K562 (cell line): ENCODE measurements around the gene AGPAT1. TPM values are rescaled to one million over a fixed set of nuclear protein-coding genes. Genes with fewer than 3 reads are reported as not detected.

Experiments
- ATAC-seq: fragments of 200-7000 bp; cut with Tn5 transposase; 3 replicates; pipeline ENCODE4 v1.9.1; 2020; ENCODE audit warnings: moderate library complexity
- BruUV-seq: library from RNA; stranded (reverse); fragments of 400-500 nt; replicated peaks from 2 replicates; lab custom pipeline; 2021; lab: Mats Ljungman, UMichigan
- CTCF ChIA-PET: fragments of 300-600 bp; formaldehyde crosslinking; extraction: SDS; loops from one replicate; lab custom pipeline; 2021; ENCODE audit warnings: low intra/inter-chr PET ratio; lab: Yijun Ruan, JAX
- POLR2A ChIA-PET: fragments of 300-600, 350-650 bp; sonication (Branson Sonifier 250); formaldehyde crosslinking; extraction: SDS; loops from one replicate; lab custom pipeline; 2021; ENCODE audit warnings: antibody characterized with exemption, inconsistent platforms; lab: Yijun Ruan, JAX
- DNase-seq, 4 experiments: peaks; one replicate each; pipeline versions ENCODE4 v3.0.0 to v3.0.0-alpha.2; 2011 to 2018; ENCODE audit warnings: low spot score in 3 of 4, mixed read lengths in 3 of 4; ENCODE audit errors: extremely low read depth in 1 of 4
- FAIRE-seq: peaks from 2 replicates; lab custom pipeline; 2011; peaks lifted over from hg19 to GRCh38; lab: Jason Lieb, UNC
- H2AFZ ChIP-seq: 2 replicates; pipeline ENCODE4 v1.6.0; 2011; ENCODE audit warnings: low read depth, low read length, control low read depth, inconsistent platforms
- H3K27ac ChIP-seq: fragments of 200-600 bp; 3 replicates; pipeline ENCODE4 v1.8.0; 2011; ENCODE audit warnings: low read depth, mild to moderate bottlenecking, control low read depth, inconsistent platforms, low read length, moderate library complexity, mixed read lengths; ENCODE audit errors: extremely low read depth
- H3K27me3 ChIP-seq, 2 experiments: fragments of 300-600 bp in 1 of 2; 2 replicates in 1 of 2; 3 replicates in 1 of 2; pipeline versions ENCODE4 v1.6.0 to v1.8.0; 2011; ENCODE audit warnings: inconsistent platforms in 2 of 2, low read length in 2 of 2, mild to moderate bottlenecking in 1 of 2, mixed read lengths in 1 of 2, moderate library complexity in 1 of 2; ENCODE audit not compliant: control insufficient read depth in 2 of 2, insufficient read depth in 2 of 2
- H3K36me3 ChIP-seq: fragments of 300-600 bp; 3 replicates; pipeline ENCODE4 v1.8.0; 2011; ENCODE audit warnings: mild to moderate bottlenecking, low read length, inconsistent platforms; ENCODE audit not compliant: control insufficient read depth, insufficient read depth
- H3K4me1 ChIP-seq, 2 experiments: fragments of 200-600 bp in 1 of 2; replicated peaks in 1 of 2; 2 replicates in 1 of 2; 3 replicates in 1 of 2; pipeline versions ENCODE4 v1.5.1 to v1.8.0; 2011; ENCODE audit warnings: inconsistent platforms in 2 of 2, low read length in 2 of 2, mild to moderate bottlenecking in 1 of 2, mixed read lengths in 1 of 2, moderate library complexity in 1 of 2; ENCODE audit not compliant: control insufficient read depth in 2 of 2, insufficient read depth in 2 of 2
- H3K4me2 ChIP-seq: 2 replicates; pipeline ENCODE4 v1.6.1; 2011; ENCODE audit warnings: low read length, control low read depth, inconsistent platforms, mixed read lengths; ENCODE audit not compliant: insufficient read depth
- H3K4me3 ChIP-seq: fragments of 200-600 bp; sonication (generic), shearing (Covaris generic); 2 replicates; pipeline ENCODE4 v1.5.1; 2016; ENCODE audit warnings: control low read depth, inconsistent platforms
- H3K79me2 ChIP-seq: fragments of 200-600 bp; 3 replicates; pipeline ENCODE4 v1.8.0; 2011; ENCODE audit warnings: low read length, inconsistent platforms; ENCODE audit not compliant: control insufficient read depth, insufficient read depth
- H3K9ac ChIP-seq, 2 experiments: 2 replicates each; pipeline versions ENCODE4 v1.6.0 to v1.6.1; 2011; ENCODE audit warnings: low read depth in 2 of 2, low read length in 2 of 2, control low read depth in 1 of 2, inconsistent platforms in 1 of 2, mild to moderate bottlenecking in 1 of 2, mixed read lengths in 1 of 2; ENCODE audit not compliant: insufficient read depth in 1 of 2
- H3K9me1 ChIP-seq: one replicate; pipeline ENCODE4 v1.6.0; 2011; ENCODE audit warnings: inconsistent platforms, mild to moderate bottlenecking, low read length, moderate library complexity; ENCODE audit not compliant: control insufficient read depth, insufficient read depth
- H3K9me3 ChIP-seq: replicated peaks from 2 replicates; pipeline ENCODE4 v1.5.1; 2011; ENCODE audit warnings: low read depth, low read length, inconsistent platforms; ENCODE audit not compliant: control insufficient read depth, insufficient read depth
- H4K20me1 ChIP-seq: replicated peaks from 2 replicates; pipeline ENCODE4 v1.6.1; 2011; ENCODE audit warnings: low read length, inconsistent platforms, mixed read lengths; ENCODE audit not compliant: control insufficient read depth, insufficient read depth
- ADNP ChIP-seq: fragments of 200-800 bp; sonication (Bioruptor generic); IDR thresholded peaks from 2 replicates; pipeline ENCODE4 v1.6.1; 2016; ENCODE audit warnings: missing genetic modification characterization, missing compliant biosample characterization
- CTCF ChIP-seq, 3 experiments: IDR thresholded peaks in 2 of 3; conservative IDR thresholded peaks in 1 of 3; 2 replicates each; pipeline ENCODE4 v1.5.1; 2011 to 2012; ENCODE audit warnings: low read length in 3 of 3, mild to moderate bottlenecking in 3 of 3, control low read depth in 2 of 3, improper control_type of control experiment in 1 of 3, inconsistent platforms in 1 of 3, low read depth in 1 of 3, mixed read lengths in 1 of 3, moderate library complexity in 1 of 3; ENCODE audit not compliant: insufficient read depth in 2 of 3
- TRIM24 ChIP-seq, 2 experiments: fragments of 450-650 bp; IDR thresholded peaks; 2 replicates each; pipeline ENCODE4 v1.6.1; 2016
- TRIM28 ChIP-seq: fragments of 450-650 bp; IDR thresholded peaks from 2 replicates; pipeline ENCODE4 v1.6.1; 2017
- ZNF316 ChIP-seq: fragments of 450-650 bp; IDR thresholded peaks from 2 replicates; pipeline ENCODE4 v1.6.1; 2016
- WGBS: fragments of 100-300 bp; shearing (Covaris generic); methylation state at CpG from one replicate; pipeline ENCODE4 v1.1.6; 2016; ENCODE audit warnings: low coverage, mixed read lengths; ENCODE audit not compliant: insufficient coverage; ENCODE audit errors: missing lambda C conversion rate; 5-methylcytosine and 5-hydroxymethylcytosine counted together
- in situ Hi-C: fragments of 300-500 bp; cut with MboI; formaldehyde crosslinking; loops from 4 replicates; pipeline ENCODE4 v1.15.0; 2018; ENCODE audit warnings: inconsistent platforms, mixed read lengths
- intact Hi-C: fragments of 100-400 bp; cut with micrococcal nuclease; formaldehyde crosslinking; loops from 2 replicates; pipeline ENCODE4 v1.14.2; 2022
- polyA plus RNA-seq, 8 experiments: library from polyadenylated mRNA; depleted of rRNA in 4 of 8; stranded (reverse) in 5 of 8; unstranded in 3 of 8; fragments of >200 nt; fragmentation: Nextera tagmentation in 2 of 8; fragmentation: Illumina TruSeq in 1 of 8; extraction: Ambion mirVana in 2 of 8; extraction: Trizol in 1 of 8; gene quantifications; 2 replicates each; pipeline versions ENCODE4 v1.2.1 to v1.2.3, GENCODE V29; 2011 to 2014; ENCODE audit warnings: inconsistent platforms in 1 of 8, missing spikeins in 1 of 8
- total RNA-seq, 7 experiments: library from RNA; depleted of rRNA in 6 of 7; stranded (reverse); fragments of >200 nt in 6 of 7; fragmentation: Illumina TruSeq in 2 of 7; extraction: Trizol in 2 of 7; gene quantifications; 2 replicates each; pipeline versions ENCODE4 v1.2.1 to v1.2.3, GENCODE V29; 2011 to 2021; ENCODE audit warnings: low replicate concordance in 1 of 7

Gene AGPAT1
- total and polyA plus RNA-seq, 9 of the 15 experiments (the other 6 are each of a cell fraction or from before 2014, with no cell fraction given): 37.9 to 176 (median 69.4) TPM

- Histone ChIP-seq H2AFZ (no peak overlapping the region), H3K9me1 (no peaks in the 10 kb centered on the region), H3K9ac (no peak overlapping the region), H3K4me1 (peaks cover 16 to 30% of the 10 kb centered on the region in 2 experiments), H4K20me1 (no peaks in the 10 kb centered on the region), H3K4me2 (no peak overlapping the region), H3K9me3 (no peaks in the 10 kb centered on the region), H3K4me3 (no peak overlapping the region), H3K27me3 (no peaks in the 10 kb centered on the region), H3K36me3 (no peaks in the 10 kb centered on the region), H3K79me2 (peaks cover 5% of the 10 kb centered on the region; the same call in 1 of the 3 replicates), H3K27ac (no peak overlapping the region)
- intact Hi-C loops: no loop called here
- FAIRE-seq: peak; percentile 11
- no peak for ATAC-seq
- CTCF ChIA-PET: no interaction called here
- 92% methylated on average over 4 of the region's 4 CpGs for WGBS
- DNase-seq: no peak
- POLR2A ChIA-PET: interaction anchor here (2.0 kb wide), 1 partner anchor 9 kb away, joined by 11 read pairs; no protein-coding TSS in a partner anchor
- no TSS peak for BruUV-seq
- in situ Hi-C loops: no loop called here
- no peak for TF ChIP-seq ADNP (tag)
- 0 out of 4 replicates have a peak, but pooled peaks of 1 of the 2 experiments have one; percentile 50 for TF ChIP-seq TRIM24 (IDR thresholded peaks at IDR 0.05)
- peak; percentile 46; the same call in 1 of the 2 replicates for TF ChIP-seq TRIM28
- TF ChIP-seq ZNF316: peak; percentile 78
- peak in 2 of 3 experiments; percentile 8 to 19; a peak in 1 of 6 replicates for TF ChIP-seq CTCF (IDR thresholded peaks at IDR 0.05 in 2 of 3, conservative IDR thresholded peaks at IDR 0.05 in 1 of 3; ENCODE audit: insufficient read depth in 2 of 3, low read depth in 1 of 3, low read length in 3 of 3)
Measured at GRCh38 chr6:32147401-32148132, 28.3 kb downstream of the AGPAT1 start.
